ENCODE measurements around the gene ATG4C.
"Not testable (repeated sequence)": the region's sequence is repeated elsewhere in the genome, so short reads cannot be mapped to it uniquely, and the experiment has no call there.

Gene ATG4C

DNA sequence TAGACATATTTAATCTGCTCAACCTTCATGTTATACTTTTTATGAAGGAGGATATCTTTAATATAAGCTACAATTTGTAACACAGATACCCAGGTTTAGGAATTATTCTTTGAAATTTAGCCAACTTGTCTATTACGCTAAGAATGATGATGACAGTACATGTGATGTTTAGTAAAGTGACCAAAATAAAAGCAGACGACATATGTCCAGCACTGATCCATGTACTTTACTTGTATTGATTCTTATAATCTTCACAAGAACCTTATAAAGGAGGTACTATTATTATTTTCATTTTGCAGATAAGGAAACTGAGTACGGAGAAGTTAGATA lies 37.2 kb upstream of the ATG4C start:
- no peak for DNase-seq (ENCODE audit: extremely low read depth, insufficient read length)
- H3K36me3 ChIP-seq (ENCODE audit: control insufficient read depth, insufficient read depth, low read length) = no peaks in the 10 kb centered on the region
- TF ChIP-seq, protein P1, sequence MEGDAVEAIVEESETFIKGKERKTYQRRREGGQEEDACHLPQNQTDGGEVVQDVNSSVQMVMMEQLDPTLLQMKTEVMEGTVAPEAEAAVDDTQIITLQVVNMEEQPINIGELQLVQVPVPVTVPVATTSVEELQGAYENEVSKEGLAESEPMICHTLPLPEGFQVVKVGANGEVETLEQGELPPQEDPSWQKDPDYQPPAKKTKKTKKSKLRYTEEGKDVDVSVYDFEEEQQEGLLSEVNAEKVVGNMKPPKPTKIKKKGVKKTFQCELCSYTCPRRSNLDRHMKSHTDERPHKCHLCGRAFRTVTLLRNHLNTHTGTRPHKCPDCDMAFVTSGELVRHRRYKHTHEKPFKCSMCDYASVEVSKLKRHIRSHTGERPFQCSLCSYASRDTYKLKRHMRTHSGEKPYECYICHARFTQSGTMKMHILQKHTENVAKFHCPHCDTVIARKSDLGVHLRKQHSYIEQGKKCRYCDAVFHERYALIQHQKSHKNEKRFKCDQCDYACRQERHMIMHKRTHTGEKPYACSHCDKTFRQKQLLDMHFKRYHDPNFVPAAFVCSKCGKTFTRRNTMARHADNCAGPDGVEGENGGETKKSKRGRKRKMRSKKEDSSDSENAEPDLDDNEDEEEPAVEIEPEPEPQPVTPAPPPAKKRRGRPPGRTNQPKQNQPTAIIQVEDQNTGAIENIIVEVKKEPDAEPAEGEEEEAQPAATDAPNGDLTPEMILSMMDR (IDR thresholded peaks at IDR 0.05; ENCODE audit: insufficient read depth, low read length, poor library complexity, severe bottlenecking) = no peak
- no peaks in the 10 kb centered on the region for H3K27me3 ChIP-seq (replicated peaks; ENCODE audit: control insufficient read depth, insufficient read depth, low read length)
- no peak overlapping the region for H3K4me3 ChIP-seq (replicated peaks; ENCODE audit: low read depth, low read length)

DNA sequence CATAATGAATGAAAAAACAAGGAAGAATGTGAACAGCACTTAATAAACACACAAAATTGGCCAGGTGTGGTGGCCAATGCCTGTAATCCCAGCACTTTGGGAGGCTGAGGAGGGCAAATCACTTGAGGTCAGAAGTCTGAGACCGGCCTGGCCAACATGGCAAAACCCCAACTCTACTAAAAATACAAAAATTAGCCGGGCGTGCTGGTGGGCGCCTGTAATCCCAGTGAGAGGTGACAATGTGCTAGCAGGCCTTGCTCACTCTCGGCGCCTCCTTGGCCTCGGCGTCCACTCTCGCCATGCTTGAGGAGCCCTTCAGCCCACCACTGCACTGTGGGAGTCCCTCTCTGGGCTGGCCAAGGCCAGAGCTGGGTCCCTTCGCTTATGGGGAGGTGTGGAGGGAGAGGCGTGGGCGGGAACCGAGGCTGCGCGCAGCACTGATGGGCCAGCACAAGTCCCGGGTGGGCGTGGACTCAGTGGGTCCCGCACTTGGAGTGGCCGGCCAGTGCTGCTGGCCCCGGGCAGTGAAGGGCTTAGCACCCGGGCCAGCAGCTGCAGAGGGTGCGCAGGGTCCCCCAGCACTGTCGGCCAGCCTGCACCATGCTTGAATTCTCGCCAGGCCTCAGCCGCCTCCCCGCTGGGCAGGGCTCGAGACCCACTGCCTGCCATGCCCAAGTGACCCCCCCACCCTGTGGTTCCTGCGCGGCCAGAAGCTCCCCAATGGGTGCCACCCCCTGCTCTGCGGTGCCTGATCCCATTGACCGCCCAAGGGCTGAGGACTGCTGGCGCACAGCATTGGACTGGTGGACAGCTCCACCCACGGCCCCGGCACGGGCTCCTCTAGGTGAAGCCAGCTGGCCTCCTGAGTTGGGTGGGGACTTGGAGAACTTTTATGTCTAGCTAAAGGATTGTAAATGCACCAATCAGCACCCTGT lies 30.6 kb upstream of the ATG4C start:
- no peak for DNase-seq (ENCODE audit: extremely low read depth, insufficient read length)
- H3K4me3 ChIP-seq (replicated peaks; ENCODE audit: low read depth, low read length) = no peak overlapping the region
- no peaks in the 10 kb centered on the region for H3K36me3 ChIP-seq (ENCODE audit: control insufficient read depth, insufficient read depth, low read length)
- TF ChIP-seq, protein P1 (IDR thresholded peaks at IDR 0.05; ENCODE audit: insufficient read depth, low read length, poor library complexity, severe bottlenecking) = no peak
- no peaks in the 10 kb centered on the region for H3K27me3 ChIP-seq (replicated peaks; ENCODE audit: control insufficient read depth, insufficient read depth, low read length)

DNA sequence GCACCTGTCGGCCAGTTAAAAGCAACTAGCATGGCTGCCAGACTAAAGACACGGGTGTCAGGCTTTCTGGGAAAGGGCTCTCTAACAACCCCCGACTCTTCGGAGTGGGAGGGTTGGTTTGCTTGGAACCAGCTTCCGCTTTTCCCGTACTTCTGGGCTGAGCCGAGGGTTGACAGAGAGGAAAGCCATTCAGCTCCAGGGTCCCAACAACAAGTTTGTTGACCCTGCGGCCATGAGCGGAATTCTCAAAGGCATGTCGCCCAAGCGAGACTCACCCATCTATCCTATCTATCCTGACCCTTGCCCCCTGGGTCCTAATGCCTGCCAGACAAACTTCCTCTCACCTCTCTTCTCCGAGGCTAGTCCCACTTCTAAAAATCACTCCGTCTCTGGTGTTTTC lies 29.0 kb upstream of the ATG4C start:
- H3K4me3 ChIP-seq (replicated peaks; ENCODE audit: low read depth, low read length); DNase-seq (ENCODE audit: extremely low read depth, insufficient read length); H3K27me3 ChIP-seq (replicated peaks; ENCODE audit: control insufficient read depth, insufficient read depth, low read length); H3K36me3 ChIP-seq (ENCODE audit: control insufficient read depth, insufficient read depth, low read length): not testable (repeated sequence)

DNA sequence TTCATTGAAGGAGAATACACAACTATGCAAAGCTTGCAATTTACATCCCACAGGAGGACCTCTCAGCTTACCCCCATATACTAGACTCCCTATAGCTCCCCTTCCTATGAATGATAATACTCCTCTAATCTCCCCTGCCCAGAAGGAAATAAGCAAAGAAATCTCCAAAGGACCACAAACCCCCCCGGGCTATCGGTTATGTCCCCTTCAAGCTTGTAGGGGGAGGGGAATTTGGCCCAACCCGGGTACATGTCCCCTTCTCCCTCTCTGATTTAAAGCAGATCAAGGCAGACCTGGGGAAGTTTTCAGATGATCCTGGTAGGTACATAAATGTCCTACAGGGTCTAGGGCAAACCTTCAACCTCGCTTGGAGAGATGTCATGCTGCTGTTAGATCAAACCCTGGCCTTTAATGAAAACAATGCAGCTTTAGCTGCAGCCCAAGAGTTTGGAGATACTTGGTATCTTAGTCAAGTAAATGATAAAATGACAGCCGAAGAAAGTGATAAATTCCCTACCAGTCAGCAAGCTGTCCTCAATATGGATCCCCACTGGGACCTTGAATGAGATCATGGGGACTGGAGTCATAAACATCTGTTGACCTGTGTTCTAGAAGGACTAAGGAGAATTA lies 27.6 kb upstream of the ATG4C start:
- not testable (repeated sequence) for H3K27me3 ChIP-seq (replicated peaks; ENCODE audit: control insufficient read depth, insufficient read depth, low read length); H3K4me3 ChIP-seq (replicated peaks; ENCODE audit: low read depth, low read length); DNase-seq (ENCODE audit: extremely low read depth, insufficient read length); H3K36me3 ChIP-seq (ENCODE audit: control insufficient read depth, insufficient read depth, low read length)

DNA sequence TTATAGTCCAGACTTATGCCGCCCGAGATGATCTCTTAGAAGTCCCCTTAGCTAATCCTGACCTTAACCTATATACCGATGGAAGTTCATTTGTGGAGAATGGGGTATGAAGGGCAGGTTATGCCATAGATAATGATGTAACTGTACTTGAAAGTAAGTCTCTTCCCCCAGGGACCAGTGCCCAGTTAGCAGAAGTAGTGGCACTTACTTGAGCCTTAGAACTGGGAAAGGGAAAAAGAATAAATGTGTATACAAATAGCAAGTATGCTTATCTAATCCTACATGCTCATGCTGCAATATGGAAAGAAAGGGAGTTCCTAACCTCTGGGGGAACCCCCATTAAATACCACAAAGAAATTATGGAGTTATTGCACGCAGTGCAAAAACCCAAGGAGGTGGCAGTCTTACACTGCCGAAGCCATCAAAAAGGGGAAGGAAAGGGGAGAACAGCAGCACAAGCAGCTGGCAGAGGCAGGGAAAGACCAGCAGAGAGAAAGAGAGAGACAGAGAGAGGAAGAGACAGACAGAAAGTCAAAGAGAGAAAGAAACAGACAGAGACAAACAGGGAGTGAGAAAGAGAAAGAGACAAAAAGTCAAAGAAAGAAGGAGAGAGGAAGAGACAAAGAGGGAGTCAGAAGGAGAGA lies 24.6 kb upstream of the ATG4C start:
- not testable (repeated sequence) for H3K4me3 ChIP-seq (replicated peaks; ENCODE audit: low read depth, low read length); H3K36me3 ChIP-seq (ENCODE audit: control insufficient read depth, insufficient read depth, low read length); H3K27me3 ChIP-seq (replicated peaks; ENCODE audit: control insufficient read depth, insufficient read depth, low read length); DNase-seq (ENCODE audit: extremely low read depth, insufficient read length)

DNA sequence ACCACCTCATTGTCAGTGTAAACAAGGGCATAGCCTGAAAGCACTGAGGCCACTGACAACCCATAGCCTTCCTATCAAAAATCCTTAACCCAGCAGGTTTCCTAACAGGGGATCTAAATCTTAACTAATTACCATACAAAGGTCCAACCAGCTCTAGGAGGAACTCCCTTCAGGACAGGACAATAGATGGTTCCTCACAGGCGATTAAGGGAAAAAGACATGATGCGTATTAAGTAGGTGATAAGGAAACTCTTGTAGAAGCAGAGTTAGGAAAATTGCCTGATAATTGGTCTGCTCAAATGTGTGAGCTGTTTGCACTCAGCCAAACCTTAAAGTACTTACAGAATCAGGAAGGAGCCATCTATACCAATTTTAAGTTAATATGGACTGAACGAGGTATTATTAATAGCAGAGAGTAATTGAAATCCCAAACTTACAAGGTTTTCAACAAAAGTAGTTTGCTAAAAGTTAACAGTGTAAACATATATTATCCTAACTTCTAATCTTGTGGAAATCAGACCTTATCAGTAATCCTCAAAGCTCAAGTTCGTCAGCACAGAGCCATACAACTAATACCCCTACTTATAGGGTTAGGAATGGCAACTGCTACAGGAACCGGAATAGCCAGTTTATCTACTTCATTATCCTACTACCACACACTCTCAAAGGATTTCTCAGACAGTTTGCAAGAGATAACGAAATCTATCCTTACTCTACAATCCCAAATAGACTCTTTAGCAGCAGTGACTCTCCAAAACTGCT lies 23.7 kb upstream of the ATG4C start:
- not testable (repeated sequence) for H3K36me3 ChIP-seq (ENCODE audit: control insufficient read depth, insufficient read depth, low read length); H3K27me3 ChIP-seq (replicated peaks; ENCODE audit: control insufficient read depth, insufficient read depth, low read length); DNase-seq (ENCODE audit: extremely low read depth, insufficient read length); H3K4me3 ChIP-seq (replicated peaks; ENCODE audit: low read depth, low read length)

DNA sequence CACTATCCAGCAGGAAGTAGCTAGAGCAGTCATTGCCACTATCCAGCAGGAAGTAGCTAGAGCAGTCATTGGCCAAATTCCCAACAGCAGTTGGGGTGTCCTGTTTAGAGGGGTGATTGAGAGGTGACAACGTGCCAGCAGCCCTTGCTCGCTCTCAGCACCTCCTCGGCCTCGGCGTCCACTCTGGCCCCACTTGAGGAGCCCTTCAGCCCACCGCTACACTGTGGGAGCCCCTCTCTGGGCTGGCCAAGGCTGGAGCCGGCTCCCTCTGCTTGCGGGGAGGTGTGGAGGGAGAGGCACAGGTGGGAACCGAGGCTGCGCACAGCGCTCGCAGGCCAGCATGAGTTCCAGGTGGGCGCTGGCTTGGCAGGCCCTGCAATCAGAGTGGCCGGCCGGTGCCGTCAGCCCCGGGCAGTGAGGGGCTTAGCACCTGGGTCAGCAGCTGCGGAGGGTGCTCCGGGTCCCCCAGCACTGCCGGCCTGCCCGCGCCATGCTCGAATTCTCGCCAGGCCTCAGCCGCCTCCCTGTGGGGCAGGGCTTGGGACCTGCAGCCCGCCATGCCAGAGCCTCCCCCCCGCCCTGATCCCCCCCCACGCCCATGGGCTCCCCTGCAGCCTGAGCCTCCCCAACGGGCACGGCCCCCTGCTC lies 22.6 kb upstream of the ATG4C start:
- H3K27me3 ChIP-seq (replicated peaks; ENCODE audit: control insufficient read depth, insufficient read depth, low read length); H3K4me3 ChIP-seq (replicated peaks; ENCODE audit: low read depth, low read length); DNase-seq (ENCODE audit: extremely low read depth, insufficient read length): not testable (repeated sequence)

DNA sequence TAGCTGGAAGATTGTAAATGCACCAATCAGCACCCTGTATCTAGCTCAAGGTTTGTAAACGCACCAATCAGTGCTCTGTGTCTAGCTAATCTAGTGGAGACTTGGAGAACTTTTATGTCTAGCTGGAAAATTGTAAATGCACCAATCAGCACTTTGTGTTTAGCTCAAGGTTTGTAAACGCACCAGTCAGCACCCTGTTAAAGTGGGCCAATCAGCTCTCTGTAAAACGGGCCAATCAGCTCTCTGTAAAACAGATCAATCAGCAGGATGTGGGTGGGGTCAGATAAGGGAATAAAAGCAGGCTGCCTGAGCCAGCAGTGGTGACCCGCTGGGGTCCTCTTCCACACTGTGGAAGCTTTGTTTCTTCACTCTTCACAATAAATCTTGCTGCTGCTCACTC lies 21.9 kb upstream of the ATG4C start:
- not testable (repeated sequence) for H3K36me3 ChIP-seq (ENCODE audit: control insufficient read depth, insufficient read depth, low read length); H3K27me3 ChIP-seq (replicated peaks; ENCODE audit: control insufficient read depth, insufficient read depth, low read length); H3K4me3 ChIP-seq (replicated peaks; ENCODE audit: low read depth, low read length); DNase-seq (ENCODE audit: extremely low read depth, insufficient read length)

More for the DNA sequence above, 22.6 kb upstream of the ATG4C start:
- H3K36me3 ChIP-seq (ENCODE audit: control insufficient read depth, insufficient read depth, low read length) = not testable (repeated sequence)
